ENCODE data around the gene CTNNBL1. TPM values are rescaled to one million over a fixed set of nuclear protein-coding genes. Genes with fewer than 3 reads are reported as not detected.

CTNNBL1 gene
- total RNA-seq, 1 donor from 2014 or later: 30.0 TPM

- Histone ChIP-seq H3K36me3 (ENCODE audit: control insufficient read depth, insufficient read depth, low read length) (peaks cover 3% of the 10 kb centered on the region), H3K27me3 (ENCODE audit: control insufficient read depth, insufficient read depth, low read length) (no peaks in the 10 kb centered on the region), H3K4me3 (ENCODE audit: low read depth, low read length) (no peak overlapping the region)
- no peak for DNase-seq (ENCODE audit: low read depth)
- FAIRE-seq: no peak
- no peak for TF ChIP-seq CTCF (IDR thresholded peaks at IDR 0.05; ENCODE audit: insufficient read depth, low read length, severe bottlenecking)
Observed at GRCh38 chr20:37810027-37810426, 116.2 kb downstream of the CTNNBL1 start.

GRCh38 chr20:37816003-37816402, 122.2 kb downstream of the CTNNBL1 start:
- no peak for TF ChIP-seq CTCF (IDR thresholded peaks at IDR 0.05; ENCODE audit: insufficient read depth, low read length, severe bottlenecking)
- FAIRE-seq (no peak), DNase-seq (ENCODE audit: low read depth) (no peak)
- Histone ChIP-seq H3K4me3 (ENCODE audit: low read depth, low read length) (no peak overlapping the region), H3K27me3 (ENCODE audit: control insufficient read depth, insufficient read depth, low read length) (no peaks in the 10 kb centered on the region), H3K36me3 (ENCODE audit: control insufficient read depth, insufficient read depth, low read length) (no peaks in the 10 kb centered on the region)

DNA sequence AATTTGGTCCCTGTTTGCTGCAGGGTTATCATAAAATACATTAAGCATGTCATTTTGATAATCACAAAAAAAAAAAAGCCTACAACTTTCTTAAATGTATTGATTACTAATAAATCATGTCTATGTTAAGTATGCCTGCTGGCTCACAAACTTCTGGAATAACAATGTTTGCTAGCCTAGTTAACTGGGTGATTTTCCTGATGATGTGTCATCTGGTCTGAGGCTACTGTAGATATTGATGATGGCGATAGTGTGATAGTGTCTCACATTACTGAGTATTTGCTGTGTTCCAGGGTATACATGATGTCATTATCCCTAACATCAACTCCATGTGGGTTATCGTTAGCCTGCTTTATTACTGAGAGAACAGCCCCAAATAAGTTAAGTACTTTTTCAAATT, 122.9 kb downstream of the CTNNBL1 start:
- H3K4me3 ChIP-seq (ENCODE audit: low read depth, low read length): no peak overlapping the region
- no peaks in the 10 kb centered on the region for H3K36me3 ChIP-seq (ENCODE audit: control insufficient read depth, insufficient read depth, low read length)
- no peak for DNase-seq (ENCODE audit: low read depth)
- FAIRE-seq: no peak
- TF ChIP-seq CTCF (IDR thresholded peaks at IDR 0.05; ENCODE audit: insufficient read depth, low read length, severe bottlenecking): no peak
- H3K27me3 ChIP-seq (ENCODE audit: control insufficient read depth, insufficient read depth, low read length): no peaks in the 10 kb centered on the region

DNA sequence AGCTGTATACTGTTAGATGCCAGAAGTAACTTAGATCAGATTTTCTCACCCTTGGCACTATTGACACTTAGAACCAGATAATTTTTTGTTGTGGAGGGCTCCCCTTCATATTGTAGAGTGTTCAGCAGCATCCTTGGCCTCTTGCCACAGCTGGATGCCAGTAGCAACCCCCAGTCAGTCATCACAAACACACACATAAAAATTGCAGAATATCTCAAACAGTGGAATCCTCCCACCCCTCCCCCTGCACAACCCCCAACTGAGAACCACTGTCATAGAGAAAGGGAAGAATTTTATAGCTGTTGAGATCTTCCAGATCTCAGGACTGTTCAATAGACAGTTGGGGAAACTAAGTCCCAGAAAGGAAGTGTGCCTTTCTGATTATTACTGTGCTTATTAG, 127.9 kb downstream of the CTNNBL1 start:
- DNase-seq (ENCODE audit: low read depth): no peak

GRCh38 chr20:37822141-37822601, 128.3 kb downstream of the CTNNBL1 start:
- FAIRE-seq: no peak
- no peaks in the 10 kb centered on the region for H3K36me3 ChIP-seq (ENCODE audit: control insufficient read depth, insufficient read depth, low read length)
- no peak for TF ChIP-seq CTCF (IDR thresholded peaks at IDR 0.05; ENCODE audit: insufficient read depth, low read length, severe bottlenecking)
- H3K27me3 ChIP-seq (ENCODE audit: control insufficient read depth, insufficient read depth, low read length): no peaks in the 10 kb centered on the region
- no peak overlapping the region for H3K4me3 ChIP-seq (ENCODE audit: low read depth, low read length)
- DNase-seq (ENCODE audit: low read depth): no peak

More for the DNA sequence above, 127.9 kb downstream of the CTNNBL1 start:
- FAIRE-seq: no peak
- H3K36me3 ChIP-seq (ENCODE audit: control insufficient read depth, insufficient read depth, low read length): no peaks in the 10 kb centered on the region
- H3K4me3 ChIP-seq (ENCODE audit: low read depth, low read length): no peak overlapping the region
- TF ChIP-seq CTCF (IDR thresholded peaks at IDR 0.05; ENCODE audit: insufficient read depth, low read length, severe bottlenecking): no peak
- no peaks in the 10 kb centered on the region for H3K27me3 ChIP-seq (ENCODE audit: control insufficient read depth, insufficient read depth, low read length)

DNA sequence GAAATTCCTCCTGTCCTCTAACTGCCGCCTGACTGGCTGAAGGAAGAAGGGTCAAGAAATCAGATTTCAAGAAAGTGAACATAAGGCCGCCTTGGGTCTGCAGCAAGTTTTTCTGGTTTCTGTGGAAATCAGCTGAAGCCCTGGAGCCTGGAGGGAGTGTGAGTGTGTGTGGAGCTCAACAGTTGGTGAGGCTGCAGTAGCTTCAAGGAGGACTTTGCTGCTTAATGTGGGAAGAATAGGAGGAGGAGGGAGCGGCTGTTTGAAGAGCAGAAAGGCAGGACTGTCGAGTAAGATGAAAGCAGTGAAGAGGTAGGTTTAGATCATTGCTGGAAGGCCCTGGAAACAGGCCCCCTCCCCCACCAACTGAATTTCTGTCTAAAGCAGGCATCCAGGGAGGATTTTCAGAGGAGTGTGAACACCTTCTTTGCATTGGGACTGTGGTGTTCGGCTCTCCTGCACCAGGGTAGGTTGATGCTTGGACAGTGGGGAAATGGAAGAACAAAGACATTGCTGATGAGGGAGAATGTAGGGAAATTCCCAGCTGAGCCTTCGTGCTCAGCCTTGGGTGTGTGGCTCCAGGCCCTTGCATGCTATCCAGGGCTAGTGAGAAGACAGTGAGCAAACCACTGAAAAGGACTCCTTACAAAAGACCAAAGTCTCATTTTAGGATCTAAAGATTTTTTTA, 129.6 kb downstream of the CTNNBL1 start:
- DNase-seq (ENCODE audit: low read depth) (peak; percentile 12), FAIRE-seq (no peak)
- no peak for TF ChIP-seq CTCF (IDR thresholded peaks at IDR 0.05; ENCODE audit: insufficient read depth, low read length, severe bottlenecking)
- Histone ChIP-seq H3K27me3 (ENCODE audit: control insufficient read depth, insufficient read depth, low read length) (no peaks in the 10 kb centered on the region), H3K36me3 (ENCODE audit: control insufficient read depth, insufficient read depth, low read length) (no peaks in the 10 kb centered on the region), H3K4me3 (ENCODE audit: low read depth, low read length) (no peak overlapping the region)

All from bronchial epithelial cell (primary cell).